Measurements from ENCODE around the gene TRIO. TPM values are rescaled to one million over a fixed set of nuclear protein-coding genes. Genes with fewer than 3 reads are reported as not detected.

TRIO gene
- total RNA-seq, 1 experiment from 2014 or later: 68.4 TPM

DNA sequence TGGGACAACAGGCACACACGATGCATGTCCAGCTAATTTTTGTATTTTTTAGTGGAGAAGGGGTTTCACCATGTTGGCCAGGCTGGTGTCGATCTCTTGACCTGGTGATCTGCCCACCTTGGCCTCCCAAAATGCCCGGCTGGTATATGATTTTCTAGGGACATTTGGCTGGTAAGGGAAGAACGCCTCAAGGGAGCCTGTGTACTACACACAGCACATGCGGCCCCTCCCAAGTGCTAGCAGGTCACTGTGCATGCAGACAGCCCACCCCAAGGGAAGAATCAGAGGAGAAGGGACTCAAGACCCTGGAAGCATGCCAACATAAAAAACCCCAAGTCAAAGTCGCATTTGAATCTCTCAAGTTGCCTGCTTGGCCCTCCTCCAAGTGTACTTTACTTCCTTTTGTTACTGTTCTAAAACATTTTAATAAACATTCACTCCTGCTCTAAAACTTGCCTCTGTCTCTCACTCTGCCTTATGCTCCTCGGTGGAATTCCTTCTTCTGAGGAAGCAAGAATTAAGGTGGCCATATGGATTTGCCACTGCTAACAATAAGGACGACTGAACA is 414.1 kb downstream of the TRIO start:
- ChIA-PET CTCF (no interaction called here), RAD21 (ENCODE audit: low non-redundant PET in 1 of 2, low total read pairs in 2 of 2, uncharacterized antibody in 2 of 2, unreplicated experiment in 2 of 2) (no interaction called here), POLR2A (no interaction called here)
- Histone ChIP-seq H3K9me3 (ENCODE audit: control insufficient read depth in 1 of 2, insufficient read depth in 1 of 2, low read depth in 1 of 2, low read length in 2 of 2) (no peaks in the 10 kb centered on the region), H3K36me3 (ENCODE audit: control insufficient read depth in 1 of 2, insufficient read depth in 2 of 2, low read length in 2 of 2) (no peaks in the 10 kb centered on the region), H3K4me2 (ENCODE audit: low read length) (no peak overlapping the region), H3K9me2 (ENCODE audit: insufficient read depth) (no peaks in the 10 kb centered on the region; the same call in 1 of the 2 replicates), H3K27me3 (ENCODE audit: insufficient read depth, low read length) (no peaks in the 10 kb centered on the region), H4K20me1 (ENCODE audit: insufficient read depth) (no peaks in the 10 kb centered on the region), H3K27ac (ENCODE audit: low read depth, low read length) (no peak overlapping the region), H3K4me3 (replicated peaks in 1 of 2; ENCODE audit: low read depth in 1 of 2, low read length in 2 of 2) (no peak overlapping the region), H3K9ac (ENCODE audit: low read length) (no peak overlapping the region), H3K79me2 (ENCODE audit: insufficient read depth, low read length) (no peaks in the 10 kb centered on the region), H3K4me1 (ENCODE audit: control insufficient read depth in 1 of 2, insufficient read depth in 2 of 2, low read length in 2 of 2) (no peaks in the 10 kb centered on the region), H2AFZ (ENCODE audit: low read depth, low read length, poor library complexity, severe bottlenecking) (no peak overlapping the region)
- DNase-seq (ENCODE audit: low read depth, low spot score) (no peak), ATAC-seq (no peak)
- intact Hi-C loops (cut with micrococcal nuclease): no loop called here
- TF ChIP-seq POLR2A (IDR thresholded peaks at IDR 0.05; ENCODE audit: borderline replicate concordance, extremely low read depth, insufficient read depth, insufficient read length): no peak
- TF ChIP-seq, protein P1, sequence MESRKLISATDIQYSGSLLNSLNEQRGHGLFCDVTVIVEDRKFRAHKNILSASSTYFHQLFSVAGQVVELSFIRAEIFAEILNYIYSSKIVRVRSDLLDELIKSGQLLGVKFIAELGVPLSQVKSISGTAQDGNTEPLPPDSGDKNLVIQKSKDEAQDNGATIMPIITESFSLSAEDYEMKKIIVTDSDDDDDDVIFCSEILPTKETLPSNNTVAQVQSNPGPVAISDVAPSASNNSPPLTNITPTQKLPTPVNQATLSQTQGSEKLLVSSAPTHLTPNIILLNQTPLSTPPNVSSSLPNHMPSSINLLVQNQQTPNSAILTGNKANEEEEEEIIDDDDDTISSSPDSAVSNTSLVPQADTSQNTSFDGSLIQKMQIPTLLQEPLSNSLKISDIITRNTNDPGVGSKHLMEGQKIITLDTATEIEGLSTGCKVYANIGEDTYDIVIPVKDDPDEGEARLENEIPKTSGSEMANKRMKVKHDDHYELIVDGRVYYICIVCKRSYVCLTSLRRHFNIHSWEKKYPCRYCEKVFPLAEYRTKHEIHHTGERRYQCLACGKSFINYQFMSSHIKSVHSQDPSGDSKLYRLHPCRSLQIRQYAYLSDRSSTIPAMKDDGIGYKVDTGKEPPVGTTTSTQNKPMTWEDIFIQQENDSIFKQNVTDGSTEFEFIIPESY (IDR thresholded peaks at IDR 0.05; ENCODE audit: extremely low read depth, insufficient replicate concordance, low read length): no peak
- no peak for TF ChIP-seq FOSL1 (IDR thresholded peaks at IDR 0.05; ENCODE audit: low read depth)
- TF ChIP-seq SRF (IDR thresholded peaks at IDR 0.05; ENCODE audit: low read depth): no peak
- no peak for TF ChIP-seq CEBPB (IDR thresholded peaks at IDR 0.05; ENCODE audit: low read depth)
- no peak for TF ChIP-seq TCF7L2 (IDR thresholded peaks at IDR 0.05; ENCODE audit: borderline replicate concordance, extremely low read depth, insufficient read depth, insufficient read length)
- TF ChIP-seq, protein P2, sequence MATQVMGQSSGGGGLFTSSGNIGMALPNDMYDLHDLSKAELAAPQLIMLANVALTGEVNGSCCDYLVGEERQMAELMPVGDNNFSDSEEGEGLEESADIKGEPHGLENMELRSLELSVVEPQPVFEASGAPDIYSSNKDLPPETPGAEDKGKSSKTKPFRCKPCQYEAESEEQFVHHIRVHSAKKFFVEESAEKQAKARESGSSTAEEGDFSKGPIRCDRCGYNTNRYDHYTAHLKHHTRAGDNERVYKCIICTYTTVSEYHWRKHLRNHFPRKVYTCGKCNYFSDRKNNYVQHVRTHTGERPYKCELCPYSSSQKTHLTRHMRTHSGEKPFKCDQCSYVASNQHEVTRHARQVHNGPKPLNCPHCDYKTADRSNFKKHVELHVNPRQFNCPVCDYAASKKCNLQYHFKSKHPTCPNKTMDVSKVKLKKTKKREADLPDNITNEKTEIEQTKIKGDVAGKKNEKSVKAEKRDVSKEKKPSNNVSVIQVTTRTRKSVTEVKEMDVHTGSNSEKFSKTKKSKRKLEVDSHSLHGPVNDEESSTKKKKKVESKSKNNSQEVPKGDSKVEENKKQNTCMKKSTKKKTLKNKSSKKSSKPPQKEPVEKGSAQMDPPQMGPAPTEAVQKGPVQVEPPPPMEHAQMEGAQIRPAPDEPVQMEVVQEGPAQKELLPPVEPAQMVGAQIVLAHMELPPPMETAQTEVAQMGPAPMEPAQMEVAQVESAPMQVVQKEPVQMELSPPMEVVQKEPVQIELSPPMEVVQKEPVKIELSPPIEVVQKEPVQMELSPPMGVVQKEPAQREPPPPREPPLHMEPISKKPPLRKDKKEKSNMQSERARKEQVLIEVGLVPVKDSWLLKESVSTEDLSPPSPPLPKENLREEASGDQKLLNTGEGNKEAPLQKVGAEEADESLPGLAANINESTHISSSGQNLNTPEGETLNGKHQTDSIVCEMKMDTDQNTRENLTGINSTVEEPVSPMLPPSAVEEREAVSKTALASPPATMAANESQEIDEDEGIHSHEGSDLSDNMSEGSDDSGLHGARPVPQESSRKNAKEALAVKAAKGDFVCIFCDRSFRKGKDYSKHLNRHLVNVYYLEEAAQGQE (IDR thresholded peaks at IDR 0.05; ENCODE audit: low read depth): no peak
- TF ChIP-seq EZH2 (IDR thresholded peaks at IDR 0.05): no peak
- TF ChIP-seq, protein P3, sequence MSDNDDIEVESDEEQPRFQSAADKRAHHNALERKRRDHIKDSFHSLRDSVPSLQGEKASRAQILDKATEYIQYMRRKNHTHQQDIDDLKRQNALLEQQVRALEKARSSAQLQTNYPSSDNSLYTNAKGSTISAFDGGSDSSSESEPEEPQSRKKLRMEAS (IDR thresholded peaks at IDR 0.05): no peak
- no peak for TF ChIP-seq EGR1 (IDR thresholded peaks at IDR 0.05; ENCODE audit: low read depth)
- TF ChIP-seq, protein P4, sequence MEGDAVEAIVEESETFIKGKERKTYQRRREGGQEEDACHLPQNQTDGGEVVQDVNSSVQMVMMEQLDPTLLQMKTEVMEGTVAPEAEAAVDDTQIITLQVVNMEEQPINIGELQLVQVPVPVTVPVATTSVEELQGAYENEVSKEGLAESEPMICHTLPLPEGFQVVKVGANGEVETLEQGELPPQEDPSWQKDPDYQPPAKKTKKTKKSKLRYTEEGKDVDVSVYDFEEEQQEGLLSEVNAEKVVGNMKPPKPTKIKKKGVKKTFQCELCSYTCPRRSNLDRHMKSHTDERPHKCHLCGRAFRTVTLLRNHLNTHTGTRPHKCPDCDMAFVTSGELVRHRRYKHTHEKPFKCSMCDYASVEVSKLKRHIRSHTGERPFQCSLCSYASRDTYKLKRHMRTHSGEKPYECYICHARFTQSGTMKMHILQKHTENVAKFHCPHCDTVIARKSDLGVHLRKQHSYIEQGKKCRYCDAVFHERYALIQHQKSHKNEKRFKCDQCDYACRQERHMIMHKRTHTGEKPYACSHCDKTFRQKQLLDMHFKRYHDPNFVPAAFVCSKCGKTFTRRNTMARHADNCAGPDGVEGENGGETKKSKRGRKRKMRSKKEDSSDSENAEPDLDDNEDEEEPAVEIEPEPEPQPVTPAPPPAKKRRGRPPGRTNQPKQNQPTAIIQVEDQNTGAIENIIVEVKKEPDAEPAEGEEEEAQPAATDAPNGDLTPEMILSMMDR (IDR thresholded peaks at IDR 0.05 in 2 of 3, conservative IDR thresholded peaks at IDR 0.05 in 1 of 3; ENCODE audit: borderline replicate concordance in 1 of 3, insufficient read depth in 1 of 3, low read depth in 2 of 3, low read length in 2 of 3): no peak
- TF ChIP-seq, protein P5, sequence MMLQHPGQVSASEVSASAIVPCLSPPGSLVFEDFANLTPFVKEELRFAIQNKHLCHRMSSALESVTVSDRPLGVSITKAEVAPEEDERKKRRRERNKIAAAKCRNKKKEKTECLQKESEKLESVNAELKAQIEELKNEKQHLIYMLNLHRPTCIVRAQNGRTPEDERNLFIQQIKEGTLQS (IDR thresholded peaks at IDR 0.05): no peak
- TF ChIP-seq ZFX (IDR thresholded peaks at IDR 0.05): no peak
- no peak for TF ChIP-seq SP1 (IDR thresholded peaks at IDR 0.05; ENCODE audit: low read depth)
- no peak for TF ChIP-seq JUND (IDR thresholded peaks at IDR 0.05)
- no peak for TF ChIP-seq POLR2AphosphoS5 (IDR thresholded peaks at IDR 0.05; ENCODE audit: low read depth, low read length)
- no peak for TF ChIP-seq YY1 (IDR thresholded peaks at IDR 0.05; ENCODE audit: extremely low read depth, insufficient replicate concordance, low read depth, low read length)
- TF ChIP-seq SIN3A (IDR thresholded peaks at IDR 0.05; ENCODE audit: low read depth): no peak
- TF ChIP-seq ZNF274 (IDR thresholded peaks at IDR 0.05; ENCODE audit: low read depth, low read length): no peak
- TF ChIP-seq ELF1 (IDR thresholded peaks at IDR 0.05; ENCODE audit: borderline replicate concordance, low read depth): no peak
- no TSS peak for BruUV-seq (replicated peaks)

Measured in HCT116 (cell line).